Measurements from ENCODE around the gene CPLX1. TPM values are rescaled to one million over a fixed set of nuclear protein-coding genes. Genes with fewer than 3 reads are reported as not detected.

Gene CPLX1
- total RNA-seq, 2 experiments from 2014 or later: 1.5 TPM

GRCh38 chr4:859496-859895, 33.6 kb upstream of the CPLX1 start:
- ATAC-seq (ENCODE audit: poor library complexity): no peak
- Histone ChIP-seq H3K27ac (ENCODE audit: low read depth in 1 of 2, low read length in 2 of 2) (no peak overlapping the region), H3K9me3 (ENCODE audit: control insufficient read depth in 1 of 2, insufficient read depth in 1 of 2, low read length in 2 of 2) (peaks cover 0 to 14% of the 10 kb centered on the region in 2 experiments), H3K4me1 (ENCODE audit: insufficient read depth, low read length) (no peaks in the 10 kb centered on the region), H3K4me3 (ENCODE audit: low read length) (no peak overlapping the region), H3K27me3 (ENCODE audit: control insufficient read depth in 1 of 2, insufficient read depth in 2 of 2, low read length in 2 of 2) (no peaks in the 10 kb centered on the region), H3K36me3 (ENCODE audit: insufficient read depth, low read length) (peaks cover 73% of the 10 kb centered on the region)
- H3K4me3 Mint-ChIP-seq: no peak overlapping the region
- no peak for DNase-seq
- H3K27ac Mint-ChIP-seq: no peak overlapping the region
- peaks cover 9% of the 10 kb centered on the region for H3K4me1 Mint-ChIP-seq (ENCODE audit: low read depth)
- TF ChIP-seq, protein P1, sequence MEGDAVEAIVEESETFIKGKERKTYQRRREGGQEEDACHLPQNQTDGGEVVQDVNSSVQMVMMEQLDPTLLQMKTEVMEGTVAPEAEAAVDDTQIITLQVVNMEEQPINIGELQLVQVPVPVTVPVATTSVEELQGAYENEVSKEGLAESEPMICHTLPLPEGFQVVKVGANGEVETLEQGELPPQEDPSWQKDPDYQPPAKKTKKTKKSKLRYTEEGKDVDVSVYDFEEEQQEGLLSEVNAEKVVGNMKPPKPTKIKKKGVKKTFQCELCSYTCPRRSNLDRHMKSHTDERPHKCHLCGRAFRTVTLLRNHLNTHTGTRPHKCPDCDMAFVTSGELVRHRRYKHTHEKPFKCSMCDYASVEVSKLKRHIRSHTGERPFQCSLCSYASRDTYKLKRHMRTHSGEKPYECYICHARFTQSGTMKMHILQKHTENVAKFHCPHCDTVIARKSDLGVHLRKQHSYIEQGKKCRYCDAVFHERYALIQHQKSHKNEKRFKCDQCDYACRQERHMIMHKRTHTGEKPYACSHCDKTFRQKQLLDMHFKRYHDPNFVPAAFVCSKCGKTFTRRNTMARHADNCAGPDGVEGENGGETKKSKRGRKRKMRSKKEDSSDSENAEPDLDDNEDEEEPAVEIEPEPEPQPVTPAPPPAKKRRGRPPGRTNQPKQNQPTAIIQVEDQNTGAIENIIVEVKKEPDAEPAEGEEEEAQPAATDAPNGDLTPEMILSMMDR (IDR thresholded peaks at IDR 0.05): no peak
- POLR2A ChIA-PET: no interaction called here
- CTCF ChIA-PET: no interaction called here
- intact Hi-C loops (cut with DNase I, micrococcal nuclease): no loop called here
- H3K36me3 Mint-ChIP-seq (ENCODE audit: low read depth): peaks cover 88% of the 10 kb centered on the region
- H3K27me3 Mint-ChIP-seq: no peaks in the 10 kb centered on the region
- H3K9me3 Mint-ChIP-seq: no peaks in the 10 kb centered on the region

GRCh38 chr4:858831-859451, 33.0 kb upstream of the CPLX1 start:
- Histone ChIP-seq H3K36me3 (ENCODE audit: insufficient read depth, low read length) (peaks cover 72% of the 10 kb centered on the region), H3K4me1 (ENCODE audit: insufficient read depth, low read length) (no peaks in the 10 kb centered on the region), H3K27ac (ENCODE audit: low read depth in 1 of 2, low read length in 2 of 2) (no peak overlapping the region), H3K4me3 (ENCODE audit: low read length) (no peak overlapping the region), H3K9me3 (ENCODE audit: control insufficient read depth in 1 of 2, insufficient read depth in 1 of 2, low read length in 2 of 2) (peaks cover 0 to 14% of the 10 kb centered on the region in 2 experiments), H3K27me3 (ENCODE audit: control insufficient read depth in 1 of 2, insufficient read depth in 2 of 2, low read length in 2 of 2) (no peaks in the 10 kb centered on the region)
- ATAC-seq (ENCODE audit: poor library complexity) (no peak), DNase-seq (no peak)
- Mint-ChIP-seq H3K36me3 (ENCODE audit: low read depth) (peaks cover 88% of the 10 kb centered on the region), H3K4me3 (no peak overlapping the region), H3K4me1 (ENCODE audit: low read depth) (peaks cover 9% of the 10 kb centered on the region), H3K9me3 (no peaks in the 10 kb centered on the region), H3K27me3 (no peaks in the 10 kb centered on the region), H3K27ac (no peak overlapping the region)
- TF ChIP-seq, protein P1 (IDR thresholded peaks at IDR 0.05): no peak
- ChIA-PET CTCF (no interaction called here), POLR2A (no interaction called here)
- intact Hi-C loops (cut with DNase I, micrococcal nuclease): no loop called here

- no peak overlapping the region for H3K27ac ChIP-seq (ENCODE audit: low read depth in 1 of 2, low read length in 2 of 2)
- H3K9me3 Mint-ChIP-seq: no peaks in the 10 kb centered on the region
- TF ChIP-seq, protein P1 (IDR thresholded peaks at IDR 0.05): no peak
- peaks cover 9% of the 10 kb centered on the region for H3K4me1 Mint-ChIP-seq (ENCODE audit: low read depth)
- ATAC-seq (ENCODE audit: poor library complexity) (no peak), DNase-seq (no peak)
- ChIA-PET POLR2A (no interaction called here), CTCF (no interaction called here)
- H3K36me3 Mint-ChIP-seq (ENCODE audit: low read depth): peaks cover 80% of the 10 kb centered on the region
- peaks cover 0 to 14% of the 10 kb centered on the region in 2 experiments for H3K9me3 ChIP-seq (ENCODE audit: control insufficient read depth in 1 of 2, insufficient read depth in 1 of 2, low read length in 2 of 2)
- H3K4me3 ChIP-seq (ENCODE audit: low read length): no peak overlapping the region
- no peak overlapping the region for H3K27ac Mint-ChIP-seq
- no peak overlapping the region for H3K4me3 Mint-ChIP-seq
- intact Hi-C loops (cut with DNase I, micrococcal nuclease): no loop called here
- no peaks in the 10 kb centered on the region for H3K27me3 ChIP-seq (ENCODE audit: control insufficient read depth in 1 of 2, insufficient read depth in 2 of 2, low read length in 2 of 2)
- no peaks in the 10 kb centered on the region for H3K4me1 ChIP-seq (ENCODE audit: insufficient read depth, low read length)
- peaks cover 68% of the 10 kb centered on the region for H3K36me3 ChIP-seq (ENCODE audit: insufficient read depth, low read length)
- H3K27me3 Mint-ChIP-seq: no peaks in the 10 kb centered on the region
Measured at GRCh38 chr4:858041-858481, 32.1 kb upstream of the CPLX1 start.

All from CD4-positive, alpha-beta T cell (primary cell).